Common myeloid progenitor, CD34-positive (primary cell): ENCODE data around the gene ARL13A. TPM values are rescaled to one million over a fixed set of nuclear protein-coding genes. Genes with fewer than 3 reads are reported as not detected.

Source experiments
- CTCF ChIA-PET: fragments of 350-600 bp; sonication (Branson Sonifier 250); formaldehyde crosslinking; loops from one replicate; lab custom pipeline; 2021; ENCODE audit warnings: antibody characterized with exemption; lab: Charles Lee
- POLR2A ChIA-PET: fragments of 350-600 bp; sonication (Branson Sonifier 250); formaldehyde crosslinking; loops from one replicate; lab custom pipeline; 2021; ENCODE audit warnings: antibody characterized with exemption; lab: Charles Lee
- DNase-seq, 3 donors: peaks; one replicate each; pipeline versions ENCODE4 v3.0.0 to v3.0.0-alpha.2; 2013
- H3K27ac ChIP-seq, 2 experiments: 1 replicate in 1 of 2; 2 replicates in 1 of 2; pipeline ENCODE4 v1.7.0; 2013; ENCODE audit warnings: inconsistent platforms in 2 of 2, low read length in 2 of 2, mild to moderate bottlenecking in 2 of 2, low read depth in 1 of 2, moderate library complexity in 1 of 2; ENCODE audit not compliant: severe bottlenecking in 2 of 2, insufficient read depth in 1 of 2, poor library complexity in 1 of 2
- H3K27me3 ChIP-seq, 5 experiments: replicated peaks in 2 of 5; 1 replicate in 3 of 5; 2 replicates in 2 of 5; pipeline versions ENCODE4 v1.6.1 to v1.7.0; 2013; ENCODE audit warnings: low read length in 4 of 5, mild to moderate bottlenecking in 2 of 5, moderate library complexity in 2 of 5, inconsistent platforms in 1 of 5; ENCODE audit not compliant: insufficient read depth in 5 of 5, control insufficient read depth in 4 of 5
- H3K36me3 ChIP-seq, 4 experiments: 1 replicate in 2 of 4; 2 replicates in 2 of 4; pipeline versions ENCODE4 v1.6.1 to v1.7.0; 2013; ENCODE audit warnings: low read length in 3 of 4, control low read depth in 1 of 4, mild to moderate bottlenecking in 1 of 4; ENCODE audit not compliant: control insufficient read depth in 4 of 4, insufficient read depth in 4 of 4
- H3K4me1 ChIP-seq, 4 experiments: 1 replicate in 3 of 4; 2 replicates in 1 of 4; pipeline versions ENCODE4 v1.6.1 to v1.7.1; 2013; ENCODE audit warnings: low read length in 3 of 4, mild to moderate bottlenecking in 3 of 4, control low read depth in 1 of 4, inconsistent platforms in 1 of 4, moderate library complexity in 1 of 4; ENCODE audit not compliant: control insufficient read depth in 4 of 4, insufficient read depth in 4 of 4; ENCODE audit errors: control extremely low read depth in 1 of 4
- H3K4me3 ChIP-seq, 7 experiments: 1 replicate in 4 of 7; 2 replicates in 3 of 7; pipeline versions ENCODE4 v1.5.1 to v1.7.0; 2013; ENCODE audit warnings: mild to moderate bottlenecking in 7 of 7, low read length in 6 of 7, moderate library complexity in 6 of 7, inconsistent platforms in 2 of 7, low read depth in 2 of 7, control low read depth in 1 of 7; ENCODE audit not compliant: insufficient read depth in 4 of 7, control insufficient read depth in 1 of 7; ENCODE audit errors: extremely low read depth in 1 of 7
- H3K9me3 ChIP-seq, 5 experiments: 1 replicate in 4 of 5; 2 replicates in 1 of 5; pipeline versions ENCODE4 v1.6.1 to v1.7.1; 2013; ENCODE audit warnings: low read length in 4 of 5, mild to moderate bottlenecking in 2 of 5, inconsistent platforms in 1 of 5, low read depth in 1 of 5, moderate library complexity in 1 of 5; ENCODE audit not compliant: control insufficient read depth in 4 of 5, insufficient read depth in 2 of 5; ENCODE audit errors: control extremely low read depth in 1 of 5
- WGBS: methylation state at CpG from one replicate; pipeline ENCODE4 v1.1.5; 2013; ENCODE audit not compliant: insufficient coverage; 5-methylcytosine and 5-hydroxymethylcytosine counted together
- polyA plus RNA-seq: library from polyadenylated mRNA; unstranded; fragments of 120-200 nt; gene quantifications from one replicate; pipeline ENCODE4 v1.2.1, GENCODE V29; 2013

The ARL13A gene
- 0.13 TPM for polyA plus RNA-seq

- H3K4me1 ChIP-seq: no peaks in the 10 kb centered on the region
- H3K4me3 ChIP-seq: no peak within 1 kb of the TSS
- CTCF ChIA-PET: no interaction called here
- H3K27me3 ChIP-seq: no peaks in the 10 kb centered on the region
- H3K27ac ChIP-seq: no peak within 1 kb of the TSS
- no CpG with 5 or more reads among the region's 2 CpGs for WGBS
- DNase-seq: no peak
- POLR2A ChIA-PET: no interaction called here
- H3K9me3 ChIP-seq: peaks cover 0 to 4% (median 0%) of the 10 kb centered on the region in 5 experiments
- no peaks in the 10 kb centered on the region for H3K36me3 ChIP-seq
Observed at GRCh38 chrX:100969408-100969807, at the start of gene ARL13A. ARL13A (plus strand) TSS chrX:100969708; CDS start chrX:100973690, 3,982 bp downstream.

GRCh38 chrX:100924375-100924774 lies 45.1 kb upstream of the ARL13A start:
- POLR2A ChIA-PET: no interaction called here
- DNase-seq: no peak
- Histone ChIP-seq H3K36me3 (no peaks in the 10 kb centered on the region), H3K4me3 (no peak overlapping the region), H3K27me3 (peaks cover 0 to 17% (median 6%) of the 10 kb centered on the region in 5 experiments), H3K9me3 (peaks cover 0 to 2% (median 0%) of the 10 kb centered on the region in 5 experiments), H3K4me1 (peaks cover 0 to 9% (median 6%) of the 10 kb centered on the region in 4 experiments), H3K27ac (no peak overlapping the region)
- CTCF ChIA-PET: no interaction called here
- no CpG with 5 or more reads among the region's 3 CpGs for WGBS

- ChIA-PET POLR2A (no interaction called here), CTCF (no interaction called here)
- DNase-seq: no peak
- H3K27me3 ChIP-seq: peaks cover 0 to 26% (median 8%) of the 10 kb centered on the region in 5 experiments
- H3K36me3 ChIP-seq: no peaks in the 10 kb centered on the region
- WGBS: 78% methylated on average over 1 of the region's 2 CpGs
- H3K4me1 ChIP-seq: peaks cover 0 to 12% (median 9%) of the 10 kb centered on the region in 4 experiments
- H3K9me3 ChIP-seq: peaks cover 0 to 7% (median 2%) of the 10 kb centered on the region in 5 experiments
- H3K4me3 ChIP-seq: no peak overlapping the region
- H3K27ac ChIP-seq: no peak overlapping the region
Observed at GRCh38 chrX:100926453-100926852, 43.1 kb upstream of the ARL13A start.

- peaks cover 0 to 29% (median 8%) of the 10 kb centered on the region in 5 experiments for H3K27me3 ChIP-seq
- DNase-seq: peak in 2 of 3 donors; percentile 15 to 35
- ChIA-PET CTCF (no interaction called here), POLR2A (no interaction called here)
- H3K9me3 ChIP-seq: peaks cover 0 to 11% (median 2%) of the 10 kb centered on the region in 5 experiments
- H3K4me1 ChIP-seq: peaks cover 0 to 12% (median 9%) of the 10 kb centered on the region in 4 experiments
- H3K36me3 ChIP-seq: no peaks in the 10 kb centered on the region
- peak within 1 kb of the TSS in 6 of 7 experiments; percentile 4 to 66 (median 45) for H3K4me3 ChIP-seq
- H3K27ac ChIP-seq: no peak within 1 kb of the TSS
- 36% methylated on average over 46 of the region's 51 CpGs for WGBS
Observed at GRCh38 chrX:100928660-100929613, 40.6 kb upstream of the ARL13A start, which contains the start of gene XKRX. XKRX (minus strand) TSS chrX:100928917; CDS start chrX:100928304, 613 bp downstream.

GRCh38 chrX:100931218-100931924 lies 38.1 kb upstream of the ARL13A start:
- no peaks in the 10 kb centered on the region for H3K36me3 ChIP-seq
- H3K4me1 ChIP-seq: peaks cover 0 to 12% (median 9%) of the 10 kb centered on the region in 4 experiments
- CTCF ChIA-PET: no interaction called here
- no peak overlapping the region for H3K4me3 ChIP-seq
- peaks cover 0 to 31% (median 6%) of the 10 kb centered on the region in 5 experiments for H3K27me3 ChIP-seq
- peaks cover 0 to 11% (median 2%) of the 10 kb centered on the region in 5 experiments for H3K9me3 ChIP-seq
- no peak for DNase-seq
- WGBS: 92% methylated on average over 2 of the region's 4 CpGs
- H3K27ac ChIP-seq: no peak overlapping the region
- POLR2A ChIA-PET: no interaction called here

- H3K4me1 ChIP-seq: peaks cover 0 to 12% (median 9%) of the 10 kb centered on the region in 4 experiments
- no peaks in the 10 kb centered on the region for H3K36me3 ChIP-seq
- H3K4me3 ChIP-seq: no peak overlapping the region
- peaks cover 0 to 11% (median 2%) of the 10 kb centered on the region in 5 experiments for H3K9me3 ChIP-seq
- no peak overlapping the region for H3K27ac ChIP-seq
- 80% methylated on average over 1 of the region's 3 CpGs for WGBS
- ChIA-PET POLR2A (no interaction called here), CTCF (no interaction called here)
- peaks cover 0 to 31% (median 6%) of the 10 kb centered on the region in 5 experiments for H3K27me3 ChIP-seq
- no peak for DNase-seq
Observed at GRCh38 chrX:100931925-100932285, 37.6 kb upstream of the ARL13A start.
